Pancreas (tissue), 10 donors: ENCODE results near the gene RNF224. TPM values are rescaled to one million over a fixed set of nuclear protein-coding genes. Genes with fewer than 3 reads are reported as not detected.

Experiments
- ATAC-seq, 4 donors: fragments of 200-7000 bp; cut with Tn5 transposase; one replicate each; pipeline versions ENCODE4 v1.8.0 to v1.9.1; 2020; ENCODE audit warnings: mild to moderate bottlenecking in 4 of 4, moderate library complexity in 4 of 4
- DNase-seq, 6 donors: peaks; one replicate each; pipeline ENCODE4 v3.0.0-alpha.2; 2020
- FAIRE-seq: peaks from 2 replicates; lab custom pipeline; 2012; peaks lifted over from hg19 to GRCh38; lab: Jason Lieb, UNC
- H3K27ac ChIP-seq, 4 donors: fragments of 200-600 bp; sonication (generic); 1 replicate in 3 of 4; 2 replicates in 1 of 4; pipeline versions ENCODE4 v1.5.0 to v1.8.0; 2020
- H3K27me3 ChIP-seq, 4 donors: fragments of 200-600 bp; one replicate each; pipeline ENCODE4 v1.8.0; 2021
- H3K36me3 ChIP-seq, 3 donors: fragments of 200-600 bp; sonication (generic) in 1 of 3; one replicate each; pipeline versions ENCODE4 v1.5.0 to v1.8.0; 2020 to 2021
- H3K4me1 ChIP-seq, 3 donors: fragments of 200-600 bp; one replicate each; pipeline ENCODE4 v1.8.0; 2021
- H3K4me3 ChIP-seq, 4 donors: fragments of 200-600 bp; sonication (generic) in 2 of 4; one replicate each; pipeline versions ENCODE4 v1.5.0 to v1.8.0; 2020 to 2021
- H3K9me3 ChIP-seq, 4 donors: fragments of 200-600 bp; one replicate each; pipeline ENCODE4 v1.8.0; 2021
- CTCF ChIP-seq, 4 donors: fragments of 200-600 bp; sonication (generic) in 3 of 4; IDR thresholded peaks; one replicate each; pipeline versions ENCODE4 v1.5.0 to v1.8.0; 2021; ENCODE audit warnings: antibody characterized with exemption in 4 of 4
- WGBS, 2 donors: extraction: QIAGEN DNeasy Blood & Tissue Kit; methylation state at CpG; one replicate each; pipeline ENCODE4 v1.1.7; 2013; 5-methylcytosine and 5-hydroxymethylcytosine counted together
- intact Hi-C, 3 donors: fragments of 100-400 bp; cut with DNase I; formaldehyde crosslinking; loops; one replicate each; pipeline versions ENCODE4 v1.11.1 to v1.14.2; 2022
- polyA plus RNA-seq, 2 donors: library from polyadenylated mRNA; stranded (reverse); fragments of 200-250 nt; gene quantifications; one replicate each; pipeline ENCODE4 v1.2.3, GENCODE V29; 2013
- total RNA-seq, 6 donors: library from RNA; stranded (reverse); fragmentation: NEBNext Ultra II Directional in 4 of 6; extraction: Animal tissue kit (Norgen Biotek cat#: 25700) in 4 of 6; gene quantifications; one replicate each; pipeline versions ENCODE4 v1.2.1 to v1.2.4, GENCODE V29; 2021 to 2023
- donor health status: healthy with polysubstance abuse.
- donor health status: DM: no; HTN: no; CAD: no; lungs with moderate emphysema.
- donor health status: DM: no; HTN: no; CAD: no.
- donor health status: control.
- donor health status: control.
- donor health status: Bipolar disorder and iron deficiency.
- donor health status: DM: yes; HTN: yes; CAD: no.
- donor health status: DM: no; HTN: no; CAD: no.
- donor health status: DM: no; HTN: no; CAD: no.
- donor health status: DM: yes; HTN: yes; CAD: no.

Gene RNF224
- total and polyA plus RNA-seq, 8 donors, result 0.09 to 0.61 (median 0.61) TPM; not detected in 5

- Histone ChIP-seq H3K4me3 (no peak overlapping the region), H3K36me3 (peaks cover 11 to 13% (median 11%) of the 10 kb centered on the region in 3 donors), H3K27me3 (no peaks in the 10 kb centered on the region), H3K9me3 (no peaks in the 10 kb centered on the region), H3K4me1 (peaks cover 15 to 16% (median 16%) of the 10 kb centered on the region in 3 donors), H3K27ac (peak overlapping the region; percentile 18 to 74 (median 54))
- intact Hi-C loops, result no loop called here
- WGBS, 2 donors, result 64 to 66% methylated on average over 19 of the region's 19 CpGs
- ATAC-seq, result peak in 1 of 4 donors; percentile 14
- peak in 1 of 6 donors; percentile 21 for DNase-seq
- TF ChIP-seq CTCF (IDR thresholded peaks at IDR 0.05), result no peak
- no peak for FAIRE-seq
These were observed 41.4 kb downstream of the RNF224 start for GRCh38 chr9:137268538-137269201.

GRCh38 chr9:137269231-137269772 lies 42.0 kb downstream of the RNF224 start:
- FAIRE-seq, result no peak
- Histone ChIP-seq H3K27ac (peak overlapping the region; percentile 18 to 74 (median 54)), H3K4me1 (peaks cover 15 to 18% (median 16%) of the 10 kb centered on the region in 3 donors), H3K9me3 (no peaks in the 10 kb centered on the region), H3K4me3 (no peak overlapping the region), H3K36me3 (peaks cover 11 to 12% (median 11%) of the 10 kb centered on the region in 3 donors), H3K27me3 (no peaks in the 10 kb centered on the region)
- DNase-seq, result peak in 5 of 6 donors; percentile 58 to 72 (median 63)
- WGBS, 2 donors, result 12 to 18% methylated on average over 17 of the region's 17 CpGs
- ATAC-seq, result peak; percentile 82 to 89 (median 88)
- no peak for TF ChIP-seq CTCF (IDR thresholded peaks at IDR 0.05)
- intact Hi-C loops, result no loop called here

GRCh38 chr9:137270929-137271695 lies 43.8 kb downstream of the RNF224 start:
- ATAC-seq, result no peak
- Histone ChIP-seq H3K4me3 (no peak overlapping the region), H3K4me1 (peaks cover 15 to 19% (median 17%) of the 10 kb centered on the region in 3 donors), H3K9me3 (no peaks in the 10 kb centered on the region), H3K36me3 (peaks cover 7 to 11% (median 11%) of the 10 kb centered on the region in 3 donors), H3K27ac (no peak overlapping the region), H3K27me3 (no peaks in the 10 kb centered on the region)
- no peak for TF ChIP-seq CTCF (IDR thresholded peaks at IDR 0.05)
- DNase-seq, result peak in 2 of 6 donors; percentile 20 to 21
- WGBS, 2 donors, result 89 to 93% methylated on average over 32 of the region's 32 CpGs
- FAIRE-seq, result no peak
- intact Hi-C loops, result loop anchor here in 1 of 3 donors (10.0 kb wide), 1 partner anchor 254 kb away; no protein-coding TSS in a partner anchor

- ATAC-seq (no peak), DNase-seq (no peak), FAIRE-seq (no peak)
- Histone ChIP-seq H3K27ac (no peak overlapping the region), H3K27me3 (no peaks in the 10 kb centered on the region), H3K4me3 (no peak overlapping the region), H3K36me3 (peaks cover 7 to 11% (median 11%) of the 10 kb centered on the region in 3 donors), H3K4me1 (peaks cover 15 to 23% (median 23%) of the 10 kb centered on the region in 3 donors), H3K9me3 (no peaks in the 10 kb centered on the region)
- WGBS, 2 donors, result 55 to 62% methylated on average over 3 of the region's 3 CpGs
- intact Hi-C loops, result loop anchor here in 1 of 3 donors (10.0 kb wide), 1 partner anchor 253 kb away; no protein-coding TSS in a partner anchor
- no peak for TF ChIP-seq CTCF (IDR thresholded peaks at IDR 0.05)
These were observed 44.4 kb downstream of the RNF224 start for GRCh38 chr9:137271696-137272076.
